IPS-18c (cell line): ENCODE measurements around the gene SLIT3.
"Not testable (repeated sequence)": the region's sequence is repeated elsewhere in the genome, so short reads cannot be mapped to it uniquely, and the experiment has no call there.

Source experiments
- H3K4me3 ChIP-seq: 2 replicates; pipeline ENCODE4 v1.7.0; 2013; ENCODE audit warnings: low read depth, mild to moderate bottlenecking, low read length, moderate library complexity; ENCODE audit not compliant: insufficient read depth
- H3K9me3 ChIP-seq: one replicate; pipeline ENCODE4 v1.6.1; 2013; ENCODE audit warnings: mild to moderate bottlenecking, low read length, moderate library complexity; ENCODE audit not compliant: control insufficient read depth, insufficient read depth

The SLIT3 gene

DNA sequence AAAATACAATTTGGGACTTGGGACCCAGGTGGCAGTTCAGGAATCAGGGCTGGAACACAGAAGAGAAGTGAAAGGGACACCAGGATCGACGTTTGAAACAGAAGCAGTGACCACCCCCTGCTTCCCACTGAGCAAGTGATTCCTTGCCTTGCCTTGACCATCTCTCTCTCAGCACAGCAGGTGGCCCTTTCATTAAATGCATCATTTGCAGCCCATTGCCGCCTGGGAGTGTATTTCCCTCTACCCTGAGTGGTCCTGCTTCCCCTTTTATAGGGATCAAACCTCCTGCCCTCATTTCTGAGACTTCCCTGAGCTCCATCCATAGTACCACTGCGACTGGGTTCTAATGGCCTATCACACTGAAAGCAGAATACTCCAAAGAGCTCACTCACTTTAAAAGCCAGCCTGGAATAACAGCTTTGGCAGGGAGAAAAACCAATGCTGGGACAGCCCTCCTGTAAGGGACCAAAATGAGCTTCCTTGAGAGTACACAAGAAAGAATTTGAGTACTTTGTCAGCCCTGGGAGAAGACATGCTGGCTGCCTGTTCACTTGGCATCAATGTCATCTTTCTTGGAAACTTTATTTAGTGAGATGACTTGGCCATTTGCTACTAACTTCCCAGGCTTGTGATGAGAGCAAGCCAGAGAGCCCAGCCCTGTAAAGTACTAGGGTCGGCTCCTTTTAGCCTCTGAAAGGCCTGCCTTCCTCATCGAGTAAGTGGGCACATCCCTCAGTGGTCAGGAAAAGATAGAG, 149.7 kb downstream of the SLIT3 start:
- no peak overlapping the region for H3K4me3 ChIP-seq
- no peaks in the 10 kb centered on the region for H3K9me3 ChIP-seq

DNA sequence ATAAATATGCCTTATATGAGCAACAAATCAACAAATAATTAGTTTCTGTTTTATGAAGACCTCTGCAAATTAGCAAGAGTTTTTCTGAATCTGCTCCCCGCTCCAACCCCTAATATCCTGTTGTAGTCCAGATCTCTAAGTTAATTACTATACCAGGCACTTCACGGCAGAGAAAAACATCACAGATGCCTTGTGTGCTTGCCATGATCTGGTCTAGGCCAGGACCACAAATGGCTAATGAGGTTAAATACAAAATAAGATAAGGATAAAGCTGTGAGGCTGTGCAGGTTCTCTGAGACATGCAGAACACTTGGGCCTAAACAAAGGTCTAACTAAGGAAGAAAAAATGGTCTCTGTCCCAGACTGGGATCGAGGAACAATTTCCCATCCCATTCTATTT, 150.8 kb downstream of the SLIT3 start:
- H3K9me3 ChIP-seq = no peaks in the 10 kb centered on the region
- H3K4me3 ChIP-seq = no peak overlapping the region

DNA sequence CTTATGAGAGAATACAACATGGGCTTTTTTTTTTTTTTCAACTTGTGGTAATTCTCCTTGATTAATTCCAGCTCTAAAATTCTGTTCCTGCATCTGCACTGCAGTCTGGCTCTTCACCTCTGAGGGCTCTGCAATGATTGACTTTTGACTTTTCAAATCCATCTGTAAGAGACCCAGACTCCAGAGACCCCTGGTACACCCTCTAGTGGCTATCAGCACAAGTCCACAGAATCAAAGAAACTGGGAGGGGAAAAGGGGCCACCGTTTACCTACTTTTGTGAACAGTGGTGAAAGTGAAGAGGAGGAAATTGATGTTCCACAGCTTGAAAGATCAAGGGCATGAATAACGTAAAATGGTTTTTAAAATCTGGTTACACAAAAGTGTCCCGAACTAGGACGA, 151.6 kb downstream of the SLIT3 start:
- Histone ChIP-seq H3K9me3 (no peaks in the 10 kb centered on the region), H3K4me3 (no peak overlapping the region)

DNA sequence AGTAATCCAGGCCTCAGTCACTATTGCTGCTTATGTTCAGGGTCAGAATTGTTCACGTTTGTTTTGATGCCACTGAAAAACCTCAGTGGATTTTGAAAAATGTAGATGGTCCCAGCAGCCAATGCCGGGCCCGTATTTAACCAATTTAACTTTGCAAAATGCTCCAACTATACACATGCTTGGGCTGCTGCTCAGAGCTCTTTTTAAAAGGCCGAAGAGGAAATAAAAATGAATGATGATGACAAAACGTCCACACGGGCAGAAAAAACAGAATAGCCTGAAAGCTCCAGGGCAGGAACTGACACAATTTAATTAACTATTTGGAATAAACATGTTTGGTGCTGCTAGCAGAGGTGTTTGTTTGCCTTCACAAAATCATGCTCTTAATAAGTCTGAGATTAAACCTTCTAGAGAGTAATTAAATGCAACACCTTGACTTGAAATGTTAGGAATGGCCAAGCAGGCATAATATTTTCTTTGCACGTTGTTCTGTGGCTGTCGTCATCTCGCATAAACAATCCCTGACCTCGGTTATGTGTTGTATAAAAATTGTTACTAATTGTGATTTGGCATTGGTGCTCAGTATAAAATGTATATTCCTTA, 152.7 kb downstream of the SLIT3 start:
- no peaks in the 10 kb centered on the region for H3K9me3 ChIP-seq
- no peak overlapping the region for H3K4me3 ChIP-seq

DNA sequence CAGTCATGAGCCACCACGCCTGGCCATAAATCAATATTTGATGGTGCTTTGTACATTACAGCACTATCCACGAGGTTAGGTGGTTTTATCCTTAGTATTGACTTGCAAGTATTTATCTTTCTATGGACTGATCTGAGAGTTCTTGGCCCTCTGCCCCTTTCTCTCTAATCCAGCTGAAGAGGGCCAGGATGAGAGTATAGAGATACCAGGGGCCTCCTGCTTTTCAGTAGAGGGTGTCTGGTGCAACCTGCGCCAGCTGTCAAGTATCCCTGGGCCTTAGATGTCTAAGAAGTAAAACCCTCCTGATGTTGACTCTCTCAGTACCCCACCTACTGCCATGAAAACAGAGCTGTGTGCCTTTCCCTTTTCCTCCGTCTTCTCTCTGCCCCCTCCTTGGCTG, 153.4 kb downstream of the SLIT3 start:
- H3K9me3 ChIP-seq = no peaks in the 10 kb centered on the region
- H3K4me3 ChIP-seq = no peak overlapping the region

DNA sequence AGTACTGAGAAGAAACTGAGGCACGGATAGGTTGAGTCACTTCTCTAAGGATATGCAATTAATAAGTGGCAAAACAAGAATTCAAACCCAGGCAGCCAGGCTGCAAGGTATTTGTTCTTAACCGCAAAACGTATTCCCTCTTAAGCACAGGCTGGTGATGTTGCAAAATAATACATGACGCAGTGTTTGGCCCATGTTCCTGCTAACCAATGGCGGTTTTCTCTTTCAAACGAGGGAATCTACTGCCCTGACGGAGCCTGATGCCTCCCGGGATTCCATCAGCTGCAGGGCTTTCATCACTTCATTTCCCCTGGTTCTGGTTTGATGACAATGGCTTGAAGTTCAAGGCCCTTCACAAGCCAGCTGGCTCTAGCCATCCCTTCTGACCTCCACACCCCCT, 154.8 kb downstream of the SLIT3 start:
- H3K9me3 ChIP-seq = no peaks in the 10 kb centered on the region
- no peak overlapping the region for H3K4me3 ChIP-seq

DNA sequence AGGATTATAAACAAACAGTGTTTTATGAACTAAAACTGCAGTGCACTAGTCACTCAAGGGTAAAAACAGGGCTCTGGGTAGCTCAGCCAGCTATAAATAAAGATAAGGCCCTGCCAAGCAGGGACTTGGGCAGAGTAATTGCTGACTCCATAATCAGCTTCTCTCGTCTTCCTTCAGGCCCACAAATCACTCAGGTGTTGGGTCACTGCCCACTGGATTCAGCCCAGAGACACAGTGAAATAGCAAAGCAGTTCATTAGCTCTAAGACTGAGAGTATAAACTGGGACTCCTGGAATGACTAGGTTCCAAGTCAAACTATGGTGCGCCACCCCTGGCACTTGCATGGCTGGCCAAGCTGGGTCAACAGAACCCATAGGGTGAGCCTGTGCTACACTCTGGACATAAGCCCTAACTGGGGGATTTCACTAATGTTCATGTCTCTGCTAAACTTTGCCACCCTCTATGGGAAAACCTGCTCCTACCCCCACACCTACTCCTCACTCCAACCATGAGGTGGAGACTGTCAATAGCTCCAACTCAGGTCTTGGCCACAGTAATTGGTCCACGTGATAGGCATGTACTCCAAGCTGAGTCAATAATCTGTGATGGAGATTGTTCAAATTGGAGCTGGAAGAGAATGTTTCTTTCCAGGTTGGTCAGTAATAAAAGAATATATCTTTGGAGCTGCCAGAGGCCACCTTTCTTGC, 158.5 kb downstream of the SLIT3 start:
- no peaks in the 10 kb centered on the region for H3K9me3 ChIP-seq
- H3K4me3 ChIP-seq = no peak overlapping the region

DNA sequence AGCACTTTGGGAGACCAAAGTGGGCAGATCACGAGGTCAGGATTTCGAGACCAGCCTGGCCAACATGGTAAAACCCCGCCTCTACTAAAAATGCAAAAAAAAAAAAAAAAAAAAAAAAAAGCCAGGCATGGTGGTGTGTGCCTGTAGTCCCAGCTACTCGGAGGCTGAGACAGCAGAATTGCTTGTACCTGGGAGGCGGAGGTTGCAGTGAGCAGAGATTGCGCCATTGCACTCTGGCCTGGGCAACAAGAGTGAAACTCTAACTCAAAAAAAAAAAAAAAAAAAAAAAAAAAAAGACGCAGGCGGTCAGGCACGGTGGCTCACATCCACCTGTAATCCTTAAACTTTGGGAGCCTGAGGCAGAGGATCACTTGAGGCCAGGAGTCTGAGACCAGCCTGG, 160.7 kb downstream of the SLIT3 start:
- H3K9me3 ChIP-seq, H3K4me3 ChIP-seq: not testable (repeated sequence)

DNA sequence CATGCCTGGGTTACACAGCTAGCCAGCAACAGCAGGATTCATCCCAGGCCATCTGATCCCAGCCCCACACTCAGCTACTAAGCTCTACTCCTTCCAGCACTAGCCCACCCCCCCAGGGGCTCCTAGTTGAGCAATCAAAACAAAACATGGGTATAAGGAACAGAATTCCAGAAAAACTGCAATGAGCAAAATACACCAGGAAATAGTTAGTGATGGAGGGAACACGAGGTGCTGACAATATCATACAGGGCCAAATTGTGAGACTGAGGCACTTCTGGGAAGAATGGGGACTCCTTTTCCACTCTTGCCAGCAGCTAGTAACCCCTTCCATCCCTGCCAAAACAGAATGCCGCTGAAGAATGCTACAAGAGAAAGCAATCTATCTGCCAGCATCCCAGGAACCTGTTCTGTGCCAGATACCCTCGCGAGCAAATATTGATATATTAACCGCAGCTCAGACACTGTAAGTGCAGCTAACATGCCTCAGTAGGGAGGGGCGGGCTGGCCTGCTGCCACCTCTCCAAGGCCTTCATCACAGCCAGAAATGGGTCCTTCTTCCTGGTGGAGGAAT, 161.4 kb downstream of the SLIT3 start:
- no peak overlapping the region for H3K4me3 ChIP-seq
- no peaks in the 10 kb centered on the region for H3K9me3 ChIP-seq

DNA sequence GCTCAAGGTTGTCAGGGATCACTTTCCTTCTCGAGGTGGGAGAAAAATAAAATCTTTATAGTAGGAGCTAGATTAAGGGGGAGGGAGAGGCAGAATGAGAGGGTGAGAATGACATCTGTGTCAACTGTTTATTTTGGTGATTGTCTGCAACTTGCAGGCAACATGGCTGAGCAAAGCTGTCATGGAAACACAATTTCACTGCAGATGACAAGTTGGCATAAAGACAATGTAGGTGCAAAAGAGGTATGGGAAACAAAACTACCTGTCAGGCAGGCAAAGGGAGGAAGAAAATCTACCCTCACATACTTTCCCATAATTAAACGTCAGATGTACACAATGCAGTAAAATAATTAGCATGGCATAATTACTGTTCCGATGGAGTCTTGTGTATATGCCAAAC, 167.4 kb downstream of the SLIT3 start:
- H3K4me3 ChIP-seq = no peak overlapping the region
- H3K9me3 ChIP-seq = no peaks in the 10 kb centered on the region

DNA sequence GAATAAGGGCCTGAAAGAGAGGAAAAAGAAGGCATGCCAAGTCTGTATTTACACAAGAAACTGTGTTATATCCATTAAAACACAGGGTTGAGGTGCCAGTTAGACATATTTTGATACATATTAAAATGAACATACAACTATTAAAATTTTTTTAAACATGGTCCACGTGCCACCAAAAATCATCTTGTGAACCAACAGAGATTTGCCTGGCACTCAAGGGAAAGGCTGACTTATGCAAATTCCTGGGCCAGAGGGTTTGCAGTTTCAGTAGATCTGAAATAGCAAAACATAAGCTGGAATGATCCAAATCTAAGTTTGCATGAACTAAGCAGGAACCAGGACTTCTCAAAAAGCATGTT, 168.7 kb downstream of the SLIT3 start:
- H3K4me3 ChIP-seq = no peak overlapping the region
- no peaks in the 10 kb centered on the region for H3K9me3 ChIP-seq

DNA sequence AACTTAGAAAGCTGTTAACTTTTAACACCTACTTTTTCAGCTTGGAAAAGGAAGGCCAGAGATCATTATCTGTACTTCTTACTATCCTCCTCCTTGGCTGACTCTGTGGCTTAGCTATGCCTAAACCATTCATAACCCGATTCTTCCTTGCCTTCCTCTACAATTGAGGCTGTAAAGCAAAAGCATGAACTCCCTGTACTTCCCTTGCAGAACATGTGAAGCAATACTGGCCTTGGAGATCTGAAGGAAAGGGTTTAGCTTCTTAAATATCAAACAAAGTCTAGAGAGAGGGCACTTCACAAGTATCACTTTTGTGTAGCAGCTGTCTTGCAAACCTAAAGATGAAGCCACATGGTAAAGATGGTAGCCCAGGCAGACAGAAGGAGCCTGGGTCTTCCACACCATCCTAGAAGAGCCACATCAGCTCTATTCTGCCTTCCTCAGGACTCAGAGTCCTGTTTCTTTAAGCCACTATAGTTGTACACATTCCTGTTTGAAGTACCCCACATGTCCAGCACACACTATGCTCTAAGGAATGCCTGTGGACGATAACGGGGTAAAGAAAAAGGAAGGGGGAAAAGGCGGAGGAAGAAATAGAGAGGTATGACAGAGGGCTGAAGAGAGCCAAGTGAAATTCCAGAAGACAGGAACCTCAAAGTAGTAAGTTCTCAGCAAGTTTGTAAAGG, 169.2 kb downstream of the SLIT3 start:
- H3K9me3 ChIP-seq = no peaks in the 10 kb centered on the region
- H3K4me3 ChIP-seq = no peak overlapping the region

DNA sequence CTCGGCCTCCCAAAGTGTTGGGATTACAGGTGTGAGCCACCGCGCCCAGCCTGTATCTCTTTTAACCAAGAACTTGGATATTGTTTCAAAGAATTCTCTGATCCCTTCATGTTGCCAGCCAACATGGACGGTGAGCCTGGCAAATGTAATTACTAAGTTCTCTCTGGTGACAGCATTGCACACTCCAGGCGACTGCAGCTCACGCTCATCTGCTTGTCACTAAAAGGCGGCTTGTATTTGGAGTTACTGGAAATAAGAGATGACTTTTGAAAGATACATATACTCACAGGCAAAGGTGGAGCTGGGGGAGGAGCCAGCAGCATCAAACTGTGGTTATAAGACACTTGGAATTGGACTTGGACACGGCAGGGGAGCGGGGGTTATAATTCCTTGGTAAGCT, 172.3 kb downstream of the SLIT3 start:
- H3K4me3 ChIP-seq = no peak overlapping the region
- H3K9me3 ChIP-seq = no peaks in the 10 kb centered on the region

DNA sequence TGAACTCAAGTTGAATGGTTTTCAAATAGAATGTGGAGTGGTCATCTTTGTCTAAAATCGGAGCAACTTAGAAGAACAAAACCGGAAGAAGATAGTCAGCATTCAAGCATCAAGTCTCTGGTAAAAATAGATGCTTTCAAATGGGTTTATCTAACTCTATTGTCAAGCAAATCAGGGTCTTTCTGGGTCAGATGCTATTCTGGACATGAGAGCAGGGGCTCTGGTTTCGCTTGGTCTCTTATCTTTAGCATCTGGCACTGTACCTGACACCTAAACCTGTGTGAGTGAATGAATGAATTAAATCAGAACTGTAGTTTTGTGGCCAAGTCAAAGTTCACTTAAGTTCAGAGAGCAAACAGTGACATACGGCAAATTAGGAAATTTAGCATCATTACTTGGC, 173.5 kb downstream of the SLIT3 start:
- Histone ChIP-seq H3K4me3 (no peak overlapping the region), H3K9me3 (no peaks in the 10 kb centered on the region)

DNA sequence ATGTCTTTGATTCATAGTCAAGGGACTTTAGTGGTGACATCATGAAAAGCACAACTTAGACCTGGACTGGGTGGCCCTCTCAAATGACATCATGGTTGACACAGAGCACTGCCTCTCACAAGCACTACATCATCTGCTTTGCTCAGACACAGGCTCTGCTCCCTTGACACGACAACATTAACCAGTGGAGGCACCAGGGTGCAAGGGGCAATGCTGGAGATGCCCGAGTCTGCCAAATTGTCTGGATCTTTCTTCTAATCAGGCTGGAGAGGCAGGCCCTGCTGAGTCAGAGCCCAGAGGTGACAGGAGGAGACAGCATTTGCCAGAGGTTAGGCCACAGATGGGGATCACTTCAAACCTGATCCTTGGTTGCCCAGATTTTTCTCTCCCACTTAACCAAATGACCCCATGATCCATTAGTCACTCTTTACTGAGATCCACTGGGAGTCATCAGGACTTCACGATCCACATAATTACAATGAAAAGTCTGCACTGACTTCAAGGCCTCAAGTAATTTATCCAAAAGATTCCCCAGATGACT, 174.4 kb downstream of the SLIT3 start:
- Histone ChIP-seq H3K4me3 (no peak overlapping the region), H3K9me3 (no peaks in the 10 kb centered on the region)

DNA sequence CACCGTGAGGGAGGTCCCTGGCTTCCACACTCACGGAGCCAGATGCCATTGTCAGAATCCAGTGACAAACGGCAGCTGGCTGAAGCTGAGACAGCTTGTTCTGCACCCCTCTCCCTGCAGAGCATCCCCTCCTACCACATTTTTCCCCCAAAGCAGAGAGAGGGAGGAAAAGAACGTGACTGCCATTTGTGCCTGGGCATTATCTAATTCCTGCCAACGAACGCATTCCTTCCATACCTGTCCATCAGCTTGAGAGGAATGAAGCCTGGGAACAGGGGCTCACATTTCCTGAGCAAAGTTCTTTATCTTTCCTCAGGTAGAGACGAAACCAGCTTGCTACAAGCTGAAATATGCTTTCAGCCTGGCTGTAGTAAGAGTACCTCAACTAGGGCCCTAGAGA, 175.4 kb downstream of the SLIT3 start:
- Histone ChIP-seq H3K9me3 (no peaks in the 10 kb centered on the region), H3K4me3 (no peak overlapping the region)

DNA sequence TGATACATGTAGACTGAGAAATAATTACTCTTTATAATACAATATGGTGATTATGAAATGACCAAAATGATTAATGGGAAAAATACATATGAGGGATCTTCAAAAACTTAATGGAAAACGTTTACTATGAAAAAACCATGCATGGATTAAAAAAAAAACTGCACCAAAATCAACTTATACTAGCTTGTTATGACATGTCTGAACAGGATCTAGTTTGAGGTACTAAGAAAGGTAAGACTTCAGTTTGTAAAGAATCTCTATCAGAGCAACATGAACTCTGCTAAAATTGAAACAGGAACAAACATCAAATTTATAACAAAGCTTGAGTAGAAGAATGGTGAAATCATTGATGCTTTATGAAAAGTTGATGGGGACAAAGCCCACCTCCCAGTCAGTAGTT, 178.0 kb downstream of the SLIT3 start:
- H3K9me3 ChIP-seq = no peaks in the 10 kb centered on the region

More for the DNA sequence above, 178.0 kb downstream of the SLIT3 start:
- H3K4me3 ChIP-seq = no peak overlapping the region
